Endothelial cell of umbilical vein (primary cell): ENCODE data around the gene HAUS6. TPM values are rescaled to one million over a fixed set of nuclear protein-coding genes. Genes with fewer than 3 reads are reported as not detected.
"Not testable (repeated sequence)": the region's sequence is repeated elsewhere in the genome, so short reads cannot be mapped to it uniquely, and the experiment has no call there.

Experiments
- Bru-seq: library from RNA; stranded (reverse); fragments of 400-500 nt; gene quantifications from one replicate; lab custom pipeline; 2021; lab: Mats Ljungman, UMichigan
- BruChase-seq, 2 experiments: library from RNA; stranded (reverse); fragments of 400-500 nt; gene quantifications; one replicate each; lab custom pipeline; 2021; lab: Mats Ljungman, UMichigan
- BruUV-seq: library from RNA; stranded (reverse); fragments of 400-500 nt; replicated peaks from 2 replicates; lab custom pipeline; 2021; lab: Mats Ljungman, UMichigan
- CTCF ChIA-PET: fragments of 300-600, 350-600 bp; sonication (Branson Sonifier 250); formaldehyde crosslinking; loops from one replicate; lab custom pipeline; 2021; ENCODE audit warnings: antibody characterized with exemption, inconsistent platforms; lab: Charles Lee
- POLR2A ChIA-PET: fragments of 300-600, 350-600 bp; sonication (Branson Sonifier 250); formaldehyde crosslinking; loops from one replicate; lab custom pipeline; 2021; ENCODE audit warnings: antibody characterized with exemption, inconsistent platforms; lab: Charles Lee
- DNase-seq: peaks from one replicate; pipeline ENCODE4 v3.0.0-alpha.2; 2011; ENCODE audit warnings: low read depth, low spot score
- FAIRE-seq: peaks from 2 replicates; lab custom pipeline; 2011; peaks lifted over from hg19 to GRCh38; lab: Jason Lieb, UNC
- H2AFZ ChIP-seq: 2 replicates; pipeline ENCODE4 v1.6.0; 2012; ENCODE audit warnings: low read depth, low read length, control low read depth, inconsistent platforms
- H3K27ac ChIP-seq: 2 replicates; pipeline ENCODE4 v1.5.1; 2011; ENCODE audit warnings: low read depth, mild to moderate bottlenecking, control low read depth, low read length, moderate library complexity; ENCODE audit not compliant: insufficient read depth
- H3K27me3 ChIP-seq, 2 experiments: 2 replicates each; pipeline versions ENCODE4 v1.6.0 to v1.6.1; 2011; ENCODE audit warnings: low read length in 2 of 2, mixed read lengths in 1 of 2; ENCODE audit not compliant: control insufficient read depth in 2 of 2, insufficient read depth in 2 of 2
- H3K36me3 ChIP-seq, 2 experiments: 2 replicates in 1 of 2; 3 replicates in 1 of 2; pipeline ENCODE4 v1.5.1; 2011; ENCODE audit warnings: low read length in 2 of 2, mild to moderate bottlenecking in 1 of 2, moderate library complexity in 1 of 2; ENCODE audit not compliant: control insufficient read depth in 2 of 2, insufficient read depth in 2 of 2; ENCODE audit errors: extremely low read depth in 1 of 2
- H3K4me1 ChIP-seq: 3 replicates; pipeline ENCODE4 v1.5.1; 2011; ENCODE audit warnings: mild to moderate bottlenecking, low read length; ENCODE audit not compliant: control insufficient read depth, insufficient read depth; ENCODE audit errors: extremely low read depth
- H3K4me2 ChIP-seq: 2 replicates; pipeline ENCODE4 v1.6.1; 2011; ENCODE audit warnings: low read length, control low read depth, mixed read lengths; ENCODE audit not compliant: insufficient read depth
- H3K4me3 ChIP-seq, 3 experiments: fragments of 200-600 bp in 1 of 3; sonication (generic), shearing (Covaris generic) in 1 of 3; replicated peaks in 1 of 3; 2 replicates each; pipeline ENCODE4 v1.5.1; 2011 to 2016; ENCODE audit warnings: control low read depth in 3 of 3, low read length in 3 of 3, mild to moderate bottlenecking in 2 of 3, inconsistent platforms in 1 of 3, low read depth in 1 of 3, moderate library complexity in 1 of 3; ENCODE audit not compliant: insufficient read depth in 1 of 3
- H3K79me2 ChIP-seq: 2 replicates; pipeline ENCODE4 v1.6.0; 2012; ENCODE audit warnings: low read length, inconsistent platforms; ENCODE audit not compliant: control insufficient read depth, insufficient read depth
- H3K9ac ChIP-seq: replicated peaks from 2 replicates; pipeline ENCODE3; 2011; ENCODE audit warnings: low read length, control low read depth; ENCODE audit not compliant: insufficient read depth; ENCODE audit errors: extremely low read depth
- H3K9me1 ChIP-seq: replicated peaks from 3 replicates; pipeline ENCODE4 v1.6.0; 2011; ENCODE audit warnings: mild to moderate bottlenecking, low read length; ENCODE audit not compliant: control insufficient read depth, insufficient read depth; ENCODE audit errors: extremely low read depth
- H3K9me3 ChIP-seq: replicated peaks from 2 replicates; pipeline ENCODE4 v1.5.1; 2012; ENCODE audit warnings: low read length, inconsistent platforms; ENCODE audit not compliant: control insufficient read depth, insufficient read depth
- H4K20me1 ChIP-seq: replicated peaks from 2 replicates; pipeline ENCODE3; 2011; ENCODE audit warnings: mild to moderate bottlenecking, low read length; ENCODE audit not compliant: control insufficient read depth, insufficient read depth; ENCODE audit errors: extremely low read depth
- EZH2 ChIP-seq: IDR thresholded peaks from 2 replicates; pipeline ENCODE4 v1.6.1; 2012; ENCODE audit warnings: borderline replicate concordance, low read depth, mild to moderate bottlenecking, moderate library complexity, low read length, inconsistent platforms; ENCODE audit not compliant: severe bottlenecking
- FOS ChIP-seq: IDR thresholded peaks from 2 replicates; pipeline ENCODE4 v1.6.1; 2011; ENCODE audit warnings: mild to moderate bottlenecking, low read length, moderate library complexity, borderline replicate concordance; ENCODE audit not compliant: insufficient read depth
- GATA2 ChIP-seq: IDR thresholded peaks from 2 replicates; pipeline ENCODE4 v1.7.0; 2011; ENCODE audit warnings: low read depth, mild to moderate bottlenecking, moderate library complexity, mixed read lengths, low read length; ENCODE audit not compliant: insufficient read length, insufficient read depth
- JUN ChIP-seq: IDR thresholded peaks from 2 replicates; pipeline ENCODE4 v1.6.1; 2011; ENCODE audit warnings: borderline replicate concordance, low read depth; ENCODE audit not compliant: insufficient read length, insufficient read depth
- MAX ChIP-seq: IDR thresholded peaks from 2 replicates; pipeline ENCODE4 v1.6.1; 2011; ENCODE audit not compliant: insufficient read depth, insufficient read length
- MYC ChIP-seq: IDR thresholded peaks from one replicate; pipeline ENCODE4 v1.6.1; 2011; ENCODE audit warnings: mild to moderate bottlenecking, low read depth, low read length
- POLR2A ChIP-seq: IDR thresholded peaks from 2 replicates; pipeline ENCODE4 v1.6.1; 2012; ENCODE audit warnings: low read depth, mild to moderate bottlenecking, control low read depth, low read length
- POLR2AphosphoS5 ChIP-seq: IDR thresholded peaks from 2 replicates; pipeline ENCODE4 v1.6.1; 2012; ENCODE audit warnings: low read depth, mild to moderate bottlenecking, control low read depth, low read length, moderate library complexity; ENCODE audit not compliant: insufficient read depth
- dilution Hi-C: fragments of 300-500 bp; cut with MboI; formaldehyde crosslinking; loops from one replicate; pipeline ENCODE4 v1.15.0; 2019; ENCODE audit warnings: low sequenced_read_pairs; ENCODE audit not compliant: extremely low pct_ligation_motif_present
- intact Hi-C: fragments of 100-400 bp; cut with micrococcal nuclease; formaldehyde crosslinking; loops from one replicate; pipeline ENCODE4 v1.10.0; 2022
- long read RNA-seq: library from polyadenylated mRNA; stranded (forward); transcript quantifications from one replicate; pipeline ENCODE4 v2.0.0, GENCODE V29; 2021
- polyA minus RNA-seq, 3 experiments: library from RNA; depleted of rRNA, polyadenylated mRNA; stranded (reverse); fragments of >200 nt; gene quantifications; 1 replicate in 1 of 3; 2 replicates in 2 of 3; pipeline ENCODE4 v1.2.3, GENCODE V29; 2011
- polyA plus RNA-seq, 4 experiments: library from polyadenylated mRNA; depleted of rRNA in 3 of 4; stranded (reverse) in 3 of 4; unstranded in 1 of 4; fragments of >200 nt; gene quantifications; 2 replicates each; pipeline versions ENCODE4 v1.2.1 to v1.2.3, GENCODE V29; 2011 to 2012; ENCODE audit warnings: missing spikeins in 1 of 4
- total RNA-seq: library from RNA; stranded (reverse); gene quantifications from 2 replicates; pipeline ENCODE4 v1.2.3, GENCODE V29; 2021
- TF ChIP-seq, protein P1 (sequence below), 2 donors: IDR thresholded peaks; 1 replicate in 1 of 2; 2 replicates in 1 of 2; pipeline ENCODE4 v1.5.1; 2011; ENCODE audit warnings: low read length in 2 of 2, mild to moderate bottlenecking in 2 of 2, moderate library complexity in 2 of 2, control low read depth in 1 of 2, inconsistent platforms in 1 of 2, low read depth in 1 of 2; ENCODE audit not compliant: insufficient read depth in 1 of 2; ENCODE audit errors: extremely low read depth in 1 of 2

Gene HAUS6
- 18.9 and 19.6 TPM in 2 replicates for total RNA-seq
- polyA plus RNA-seq: 3.5 and 4.5 TPM in 2 replicates
- polyA plus RNA-seq (2011; cell fraction: cytosol; rRNA removed): 5.9 and 6.4 TPM in 2 replicates
- polyA plus RNA-seq (2011; cell fraction: nucleus; rRNA removed): 10.1 and 13.1 TPM in 2 replicates
- polyA plus RNA-seq (2012): 13.1 and 16.9 TPM in 2 replicates
- 8.0 and 8.1 TPM in 2 replicates for polyA minus RNA-seq
- 17.8 TPM for polyA minus RNA-seq (2011; cell fraction: cytosol; rRNA and poly(A)+ RNA removed)
- polyA minus RNA-seq (2011; cell fraction: nucleus; rRNA and poly(A)+ RNA removed): 8.1 and 10.0 TPM in 2 replicates
- percentile 85 among the genes with signal in this experiment for Bru-seq, nascent RNA
- percentile 81 among the genes with signal in this experiment for BruChase-seq, experiment 1, labeled RNA remaining after a 6-hour chase
- BruChase-seq, experiment 2, labeled RNA remaining after a 2-hour chase: percentile 87 among the genes with signal in this experiment
- long read RNA-seq, full-length matches to known transcripts: 16 of 26 reads
- long read RNA-seq, partial matches to known transcripts: 3 of 26 reads
- long read RNA-seq, other reads (novel, unspliced or antisense): 7 of 26 reads

DNA sequence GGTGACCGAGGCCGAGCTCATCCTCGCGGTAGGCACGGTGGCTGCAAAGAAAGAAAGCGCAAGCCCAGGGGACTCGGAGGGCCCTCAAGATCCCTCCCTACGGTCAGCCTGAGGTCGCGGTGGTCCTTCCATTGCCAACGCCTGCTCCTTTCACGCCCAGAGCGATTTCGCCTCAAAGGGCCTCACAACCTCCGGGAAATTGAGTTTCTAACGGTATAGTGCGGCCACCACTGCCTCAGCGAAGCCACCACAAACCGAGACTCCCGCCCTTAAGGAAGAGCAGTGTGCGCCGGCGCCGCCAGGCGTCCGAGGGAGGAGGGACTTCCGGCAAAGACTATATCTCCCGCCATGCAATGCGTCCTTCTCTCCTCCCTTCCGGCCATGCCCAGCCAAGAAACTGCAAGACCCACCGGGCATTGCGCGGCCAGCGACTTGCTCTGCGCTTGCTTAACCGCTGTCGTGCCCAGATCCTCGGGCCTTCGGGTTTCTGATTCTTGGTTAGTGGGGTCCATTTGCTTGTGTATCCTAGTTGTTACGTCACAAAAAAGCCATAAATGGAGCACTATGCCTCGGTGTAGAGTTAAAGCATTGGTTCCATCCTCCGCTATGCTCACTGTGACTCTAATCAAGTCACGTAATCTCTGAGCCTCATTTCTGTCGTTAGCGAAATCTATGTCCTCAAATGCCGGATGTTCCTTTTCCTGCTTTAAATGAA, at the start of gene HAUS6:
Gene HAUS6, minus strand, starts transcription at position 274 of the 715 bp plus-strand sequence. Its CDS starts 253 bp downstream, at position 21.
- Histone ChIP-seq H3K9me3 (no peaks in the 10 kb centered on the region), H3K9me1 (no peaks in the 10 kb centered on the region), H3K9ac (peak within 1 kb of the TSS; percentile 88), H3K27me3 (no peaks in the 10 kb centered on the region), H3K4me3 (peak within 1 kb of the TSS; percentile 85 to 93 (median 87)), H3K36me3 (no peaks in the 10 kb centered on the region), H3K4me2 (peak within 1 kb of the TSS; percentile 92), H2AFZ (peak within 1 kb of the TSS; percentile 76), H3K79me2 (peaks cover 39% of the 10 kb centered on the region), H3K27ac (peak within 1 kb of the TSS; percentile 52), H4K20me1 (no peaks in the 10 kb centered on the region), H3K4me1 (peaks cover 8% of the 10 kb centered on the region)
- TSS peak; percentile 98 for BruUV-seq
- DNase-seq: peak; percentile 98
- ChIA-PET POLR2A (no interaction called here), CTCF (interaction anchor here (0.6 to 1.4 kb wide), 4 partner anchors 12 to 354 kb away, joined by 3 to 6 read pairs (median 3); no protein-coding TSS in a partner anchor)
- TF ChIP-seq MYC (no peak), EZH2 (no peak), POLR2AphosphoS5 (peak; percentile 63), FOS (no peak), JUN (no peak), MAX (peak; percentile 45), POLR2A (peak; percentile 85), GATA2 (peak; percentile 48)
- TF ChIP-seq, protein P1, sequence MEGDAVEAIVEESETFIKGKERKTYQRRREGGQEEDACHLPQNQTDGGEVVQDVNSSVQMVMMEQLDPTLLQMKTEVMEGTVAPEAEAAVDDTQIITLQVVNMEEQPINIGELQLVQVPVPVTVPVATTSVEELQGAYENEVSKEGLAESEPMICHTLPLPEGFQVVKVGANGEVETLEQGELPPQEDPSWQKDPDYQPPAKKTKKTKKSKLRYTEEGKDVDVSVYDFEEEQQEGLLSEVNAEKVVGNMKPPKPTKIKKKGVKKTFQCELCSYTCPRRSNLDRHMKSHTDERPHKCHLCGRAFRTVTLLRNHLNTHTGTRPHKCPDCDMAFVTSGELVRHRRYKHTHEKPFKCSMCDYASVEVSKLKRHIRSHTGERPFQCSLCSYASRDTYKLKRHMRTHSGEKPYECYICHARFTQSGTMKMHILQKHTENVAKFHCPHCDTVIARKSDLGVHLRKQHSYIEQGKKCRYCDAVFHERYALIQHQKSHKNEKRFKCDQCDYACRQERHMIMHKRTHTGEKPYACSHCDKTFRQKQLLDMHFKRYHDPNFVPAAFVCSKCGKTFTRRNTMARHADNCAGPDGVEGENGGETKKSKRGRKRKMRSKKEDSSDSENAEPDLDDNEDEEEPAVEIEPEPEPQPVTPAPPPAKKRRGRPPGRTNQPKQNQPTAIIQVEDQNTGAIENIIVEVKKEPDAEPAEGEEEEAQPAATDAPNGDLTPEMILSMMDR (IDR thresholded peaks at IDR 0.05; ENCODE audit: extremely low read depth in 1 of 2, insufficient read depth in 1 of 2, low read depth in 1 of 2, low read length in 2 of 2): peak; percentile 7 to 63
- peak; percentile 99 for FAIRE-seq
- intact Hi-C loops (loop anchor here (1.0 to 2.0 kb wide), 5 partner anchors 17 to 128 kb away; partner anchors contain the start of genes DENND4C, PLIN2 and RRAGA), dilution Hi-C loops (no loop called here)

DNA sequence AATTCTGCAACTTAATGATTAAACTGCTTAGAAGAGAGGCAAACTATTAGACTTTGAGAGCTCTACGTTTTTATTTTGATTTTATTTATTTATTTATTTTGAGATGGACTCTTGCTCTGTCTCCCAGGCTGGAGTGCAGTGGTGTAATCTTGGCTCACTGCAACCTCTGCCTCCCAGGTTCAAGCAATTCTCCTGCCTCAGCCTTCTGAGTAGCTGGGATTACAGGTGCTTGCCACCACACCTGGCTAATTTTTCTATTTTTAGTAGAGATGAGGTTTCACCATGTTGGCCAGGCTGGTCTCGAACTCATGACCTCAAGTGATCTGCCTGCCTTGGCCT, 49.4 kb upstream of the HAUS6 start:
- H3K9me3 ChIP-seq, H4K20me1 ChIP-seq, H3K4me3 ChIP-seq, H3K9me1 ChIP-seq, H3K27me3 ChIP-seq, H3K9ac ChIP-seq, H3K4me1 ChIP-seq, DNase-seq, H3K4me2 ChIP-seq, dilution Hi-C loops, H3K79me2 ChIP-seq, H3K27ac ChIP-seq, POLR2A ChIA-PET, intact Hi-C loops, FAIRE-seq, H3K36me3 ChIP-seq, H2AFZ ChIP-seq, BruUV-seq: not testable (repeated sequence)
- CTCF ChIA-PET: interaction anchor here (0.8 to 0.9 kb wide), 3 partner anchors 16 to 313 kb away, joined by 3 read pairs; no protein-coding TSS in a partner anchor
